ENCODE data around the gene PRKCA.

The PRKCA gene

GRCh38 chr17:66515974-66516373 lies 213.6 kb downstream of the PRKCA start:
- no peak overlapping the region for H2AFZ ChIP-seq (ENCODE audit: low read depth, low read length)
- no peaks in the 10 kb centered on the region for H3K36me3 ChIP-seq (replicated peaks; ENCODE audit: low read depth, low read length)
- H3K27me3 ChIP-seq (ENCODE audit: low read depth, low read length), result no peaks in the 10 kb centered on the region
- no peak overlapping the region for H3K4me3 ChIP-seq (ENCODE audit: low read length)
- H3K27ac ChIP-seq (ENCODE audit: low read length), result no peak overlapping the region
- no peaks in the 10 kb centered on the region for H3K79me2 ChIP-seq (ENCODE audit: low read length)
- no peaks in the 10 kb centered on the region for H3K9me3 ChIP-seq (ENCODE audit: insufficient read depth, low read length)
- H4K20me1 ChIP-seq (ENCODE audit: insufficient read depth, low read length), result no peaks in the 10 kb centered on the region
- H3K9ac ChIP-seq (ENCODE audit: low read length), result no peak overlapping the region
- TF ChIP-seq, protein P1, sequence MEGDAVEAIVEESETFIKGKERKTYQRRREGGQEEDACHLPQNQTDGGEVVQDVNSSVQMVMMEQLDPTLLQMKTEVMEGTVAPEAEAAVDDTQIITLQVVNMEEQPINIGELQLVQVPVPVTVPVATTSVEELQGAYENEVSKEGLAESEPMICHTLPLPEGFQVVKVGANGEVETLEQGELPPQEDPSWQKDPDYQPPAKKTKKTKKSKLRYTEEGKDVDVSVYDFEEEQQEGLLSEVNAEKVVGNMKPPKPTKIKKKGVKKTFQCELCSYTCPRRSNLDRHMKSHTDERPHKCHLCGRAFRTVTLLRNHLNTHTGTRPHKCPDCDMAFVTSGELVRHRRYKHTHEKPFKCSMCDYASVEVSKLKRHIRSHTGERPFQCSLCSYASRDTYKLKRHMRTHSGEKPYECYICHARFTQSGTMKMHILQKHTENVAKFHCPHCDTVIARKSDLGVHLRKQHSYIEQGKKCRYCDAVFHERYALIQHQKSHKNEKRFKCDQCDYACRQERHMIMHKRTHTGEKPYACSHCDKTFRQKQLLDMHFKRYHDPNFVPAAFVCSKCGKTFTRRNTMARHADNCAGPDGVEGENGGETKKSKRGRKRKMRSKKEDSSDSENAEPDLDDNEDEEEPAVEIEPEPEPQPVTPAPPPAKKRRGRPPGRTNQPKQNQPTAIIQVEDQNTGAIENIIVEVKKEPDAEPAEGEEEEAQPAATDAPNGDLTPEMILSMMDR (IDR thresholded peaks at IDR 0.05; ENCODE audit: low read depth, low read length), result no peak
- no peak for TF ChIP-seq EZH2phosphoT487 (IDR thresholded peaks at IDR 0.05; ENCODE audit: low read depth)
- no peak overlapping the region for H3K4me2 ChIP-seq (ENCODE audit: low read length)
- H3K4me1 ChIP-seq (ENCODE audit: low read length), result no peaks in the 10 kb centered on the region

GRCh38 chr17:66517336-66518009 lies 215.1 kb downstream of the PRKCA start:
- Histone ChIP-seq H3K27ac (ENCODE audit: low read length) (no peak overlapping the region), H3K79me2 (ENCODE audit: low read length) (no peaks in the 10 kb centered on the region), H3K9me3 (ENCODE audit: insufficient read depth, low read length) (no peaks in the 10 kb centered on the region), H3K4me1 (ENCODE audit: low read length) (peaks cover 1% of the 10 kb centered on the region; the same call in 1 of the 2 replicates), H3K4me3 (ENCODE audit: low read length) (no peak overlapping the region), H4K20me1 (ENCODE audit: insufficient read depth, low read length) (no peaks in the 10 kb centered on the region), H2AFZ (ENCODE audit: low read depth, low read length) (no peak overlapping the region), H3K4me2 (ENCODE audit: low read length) (no peak overlapping the region), H3K9ac (ENCODE audit: low read length) (no peak overlapping the region), H3K27me3 (ENCODE audit: low read depth, low read length) (peaks cover 4% of the 10 kb centered on the region; the same call in 1 of the 2 replicates), H3K36me3 (replicated peaks; ENCODE audit: low read depth, low read length) (no peaks in the 10 kb centered on the region)
- TF ChIP-seq EZH2phosphoT487 (IDR thresholded peaks at IDR 0.05; ENCODE audit: low read depth), result no peak
- TF ChIP-seq, protein P1 (IDR thresholded peaks at IDR 0.05; ENCODE audit: low read depth, low read length), result no peak

DNA sequence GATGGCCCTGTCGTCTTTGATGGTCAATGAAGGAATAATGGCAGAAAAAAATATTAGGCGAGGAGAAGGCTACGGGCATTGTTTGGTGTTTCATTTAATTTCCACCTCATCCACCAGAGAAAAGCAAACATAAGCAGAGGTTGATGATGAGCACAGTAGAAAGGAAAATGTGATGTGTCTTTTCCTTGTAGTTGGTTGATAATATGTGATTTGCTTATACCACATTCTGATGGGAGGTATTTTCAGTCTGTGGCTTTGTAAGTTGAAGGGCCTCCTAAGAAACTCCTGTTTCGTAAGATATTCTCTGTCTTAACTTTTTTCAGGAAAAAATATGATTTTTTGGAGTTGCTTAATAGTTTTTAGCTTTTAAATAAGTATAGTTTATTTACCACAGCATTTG lies 215.7 kb downstream of the PRKCA start:
- H3K27ac ChIP-seq (ENCODE audit: low read length), result no peak overlapping the region
- no peaks in the 10 kb centered on the region for H3K79me2 ChIP-seq (ENCODE audit: low read length)
- H3K27me3 ChIP-seq (ENCODE audit: low read depth, low read length), result peaks cover 4% of the 10 kb centered on the region; the same call in 1 of the 2 replicates
- H3K4me1 ChIP-seq (ENCODE audit: low read length), result peaks cover 5% of the 10 kb centered on the region; the same call in 1 of the 2 replicates
- no peaks in the 10 kb centered on the region for H4K20me1 ChIP-seq (ENCODE audit: insufficient read depth, low read length)
- H3K9ac ChIP-seq (ENCODE audit: low read length), result no peak overlapping the region
- no peak overlapping the region for H3K4me3 ChIP-seq (ENCODE audit: low read length)
- TF ChIP-seq EZH2phosphoT487 (IDR thresholded peaks at IDR 0.05; ENCODE audit: low read depth), result no peak
- TF ChIP-seq, protein P1 (IDR thresholded peaks at IDR 0.05; ENCODE audit: low read depth, low read length), result no peak
- H3K4me2 ChIP-seq (ENCODE audit: low read length), result no peak overlapping the region
- H2AFZ ChIP-seq (ENCODE audit: low read depth, low read length), result no peak overlapping the region
- H3K9me3 ChIP-seq (ENCODE audit: insufficient read depth, low read length), result no peaks in the 10 kb centered on the region
- no peaks in the 10 kb centered on the region for H3K36me3 ChIP-seq (replicated peaks; ENCODE audit: low read depth, low read length)

DNA sequence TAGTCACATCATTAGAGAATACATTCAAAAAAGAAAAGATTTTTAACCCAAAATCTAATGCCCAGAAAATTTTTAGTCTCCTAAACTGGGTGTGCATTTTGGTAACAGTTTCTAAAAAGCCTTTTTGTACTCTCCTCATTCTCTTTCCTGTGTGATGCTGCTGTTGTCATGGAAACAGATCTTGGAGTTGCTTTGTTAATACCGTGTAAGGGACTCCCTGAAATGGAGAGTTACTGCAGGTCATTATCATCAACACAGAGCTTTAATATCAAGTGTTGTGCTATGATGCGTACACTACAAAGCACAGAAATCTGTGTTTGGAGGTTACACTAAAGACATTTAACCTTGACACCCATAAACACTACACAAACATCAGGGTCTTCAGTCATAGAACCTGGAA lies 216.3 kb downstream of the PRKCA start:
- no peak overlapping the region for H3K4me3 ChIP-seq (ENCODE audit: low read length)
- no peak overlapping the region for H2AFZ ChIP-seq (ENCODE audit: low read depth, low read length)
- no peak overlapping the region for H3K4me2 ChIP-seq (ENCODE audit: low read length)
- no peaks in the 10 kb centered on the region for H4K20me1 ChIP-seq (ENCODE audit: insufficient read depth, low read length)
- no peak for TF ChIP-seq EZH2phosphoT487 (IDR thresholded peaks at IDR 0.05; ENCODE audit: low read depth)
- TF ChIP-seq, protein P1 (IDR thresholded peaks at IDR 0.05; ENCODE audit: low read depth, low read length), result no peak
- H3K36me3 ChIP-seq (replicated peaks; ENCODE audit: low read depth, low read length), result no peaks in the 10 kb centered on the region
- H3K27me3 ChIP-seq (ENCODE audit: low read depth, low read length), result peaks cover 4% of the 10 kb centered on the region; the same call in 1 of the 2 replicates
- H3K9ac ChIP-seq (ENCODE audit: low read length), result no peak overlapping the region
- H3K4me1 ChIP-seq (ENCODE audit: low read length), result peaks cover 5% of the 10 kb centered on the region; the same call in 1 of the 2 replicates
- H3K79me2 ChIP-seq (ENCODE audit: low read length), result no peaks in the 10 kb centered on the region
- no peaks in the 10 kb centered on the region for H3K9me3 ChIP-seq (ENCODE audit: insufficient read depth, low read length)
- H3K27ac ChIP-seq (ENCODE audit: low read length), result no peak overlapping the region
